DLD1 (cell line): Measurements from ENCODE around the gene ATP6V0E2.

Source experiments
- in situ Hi-C: cut with HindIII; loops from 2 replicates; pipeline ENCODE4 v1.10.0; 2017; ENCODE audit warnings: low sequenced_read_pairs

ATP6V0E2 gene

GRCh38 chr7:149838224-149838991 lies 35.4 kb upstream of the ATP6V0E2 start, which contains the start of gene ZNF862:
TSS of gene ZNF862 (plus strand) at chr7:149838375. CDS start at chr7:149838612, 237 bp downstream.
- in situ Hi-C loops: no loop called here

- in situ Hi-C loops: no loop called here
These were observed 34.8 kb upstream of the ATP6V0E2 start for GRCh38 chr7:149838992-149839408.

- in situ Hi-C loops: no loop called here
These were observed 33.8 kb upstream of the ATP6V0E2 start for GRCh38 chr7:149839933-149840332.

- in situ Hi-C loops: no loop called here
These were observed 30.2 kb upstream of the ATP6V0E2 start for GRCh38 chr7:149843566-149843965.

GRCh38 chr7:149844445-149844844 lies 29.3 kb upstream of the ATP6V0E2 start:
- in situ Hi-C loops: no loop called here

- in situ Hi-C loops: no loop called here
These were observed 28.4 kb upstream of the ATP6V0E2 start for GRCh38 chr7:149845257-149845980.

- in situ Hi-C loops: no loop called here
These were observed 27.7 kb upstream of the ATP6V0E2 start for GRCh38 chr7:149846021-149846420.

GRCh38 chr7:149846436-149847046 lies 27.2 kb upstream of the ATP6V0E2 start:
- in situ Hi-C loops: no loop called here

- in situ Hi-C loops: no loop called here
These were observed 24.6 kb upstream of the ATP6V0E2 start for GRCh38 chr7:149849174-149849573.

- in situ Hi-C loops: no loop called here
These were observed 23.7 kb upstream of the ATP6V0E2 start for GRCh38 chr7:149850007-149850594.

GRCh38 chr7:149850716-149851115 lies 23.1 kb upstream of the ATP6V0E2 start:
- in situ Hi-C loops: no loop called here

- in situ Hi-C loops: no loop called here
These were observed 22.3 kb upstream of the ATP6V0E2 start for GRCh38 chr7:149851449-149851848.

- in situ Hi-C loops: no loop called here
These were observed 20.6 kb upstream of the ATP6V0E2 start for GRCh38 chr7:149853157-149853556.

- in situ Hi-C loops: no loop called here
These were observed 19.0 kb upstream of the ATP6V0E2 start for GRCh38 chr7:149854611-149855360.

GRCh38 chr7:149855361-149856305 lies 18.1 kb upstream of the ATP6V0E2 start:
- in situ Hi-C loops: no loop called here

- in situ Hi-C loops: no loop called here
These were observed 17.2 kb upstream of the ATP6V0E2 start for GRCh38 chr7:149856583-149856982.

- in situ Hi-C loops: no loop called here
These were observed 14.4 kb upstream of the ATP6V0E2 start for GRCh38 chr7:149859369-149859768.

GRCh38 chr7:149859876-149860275 lies 13.9 kb upstream of the ATP6V0E2 start:
- in situ Hi-C loops: no loop called here
